Measurements from ENCODE around the gene CACNA1A.
"Not testable (repeated sequence)": the region's sequence is repeated elsewhere in the genome, so short reads cannot be mapped to it uniquely, and the experiment has no call there.

Gene CACNA1A

GRCh38 chr19:13427273-13428051, 78.8 kb downstream of the CACNA1A start:
- no peak for DNase-seq (ENCODE audit: low read depth, low spot score)

- DNase-seq (ENCODE audit: low read depth, low spot score) = not testable (repeated sequence)
Measured at GRCh38 chr19:13425875-13426274, 80.4 kb downstream of the CACNA1A start.

- DNase-seq (ENCODE audit: low read depth, low spot score) = no peak
Measured at GRCh38 chr19:13425151-13425550, 81.1 kb downstream of the CACNA1A start.

GRCh38 chr19:13420780-13421179, 85.5 kb downstream of the CACNA1A start:
- DNase-seq (ENCODE audit: low read depth, low spot score) = no peak

- DNase-seq (ENCODE audit: low read depth, low spot score) = no peak
Measured at GRCh38 chr19:13417054-13417453, 89.2 kb downstream of the CACNA1A start.

GRCh38 chr19:13411899-13412298, 94.4 kb downstream of the CACNA1A start:
- DNase-seq (ENCODE audit: low read depth, low spot score) = no peak

- no peak for DNase-seq (ENCODE audit: low read depth, low spot score)
Measured at GRCh38 chr19:13410946-13411345, 95.3 kb downstream of the CACNA1A start.

- DNase-seq (ENCODE audit: low read depth, low spot score) = no peak
Measured at GRCh38 chr19:13408889-13409518, 97.3 kb downstream of the CACNA1A start.

- no peak for DNase-seq (ENCODE audit: low read depth, low spot score)
Measured at GRCh38 chr19:13404236-13404635, 102.0 kb downstream of the CACNA1A start.

- DNase-seq (ENCODE audit: low read depth, low spot score) = no peak
Measured at GRCh38 chr19:13401388-13401787, 104.9 kb downstream of the CACNA1A start.

GRCh38 chr19:13400296-13400695, 106.0 kb downstream of the CACNA1A start:
- no peak for DNase-seq (ENCODE audit: low read depth, low spot score)

- DNase-seq (ENCODE audit: low read depth, low spot score) = no peak
Measured at GRCh38 chr19:13399746-13400145, 106.5 kb downstream of the CACNA1A start.

GRCh38 chr19:13398780-13399726, 107.2 kb downstream of the CACNA1A start:
- DNase-seq (ENCODE audit: low read depth, low spot score) = no peak

- DNase-seq (ENCODE audit: low read depth, low spot score) = no peak
Measured at GRCh38 chr19:13398182-13398581, 108.1 kb downstream of the CACNA1A start.

GRCh38 chr19:13396250-13397080, 109.8 kb downstream of the CACNA1A start:
- no peak for DNase-seq (ENCODE audit: low read depth, low spot score)

- no peak for DNase-seq (ENCODE audit: low read depth, low spot score)
Measured at GRCh38 chr19:13382633-13382938, 123.7 kb downstream of the CACNA1A start.

- no peak for DNase-seq (ENCODE audit: low read depth, low spot score)
Measured at GRCh38 chr19:13381827-13382632, 124.2 kb downstream of the CACNA1A start.

GRCh38 chr19:13376537-13376936, 129.7 kb downstream of the CACNA1A start:
- DNase-seq (ENCODE audit: low read depth, low spot score) = no peak

- no peak for DNase-seq (ENCODE audit: low read depth, low spot score)
Measured at GRCh38 chr19:13373599-13373998, 132.7 kb downstream of the CACNA1A start.

GRCh38 chr19:13370948-13371347, 135.3 kb downstream of the CACNA1A start:
- DNase-seq (ENCODE audit: low read depth, low spot score) = no peak

Data from activated naive CD8-positive, alpha-beta T cell treated with anti-CD3 and anti-CD28 coated beads, Interleukin-2, amount 50 U/mL, for 16 hours (primary cell).